ENCODE measurements around the gene SEMA4B. TPM values are rescaled to one million over a fixed set of nuclear protein-coding genes. Genes with fewer than 3 reads are reported as not detected.

The SEMA4B gene, protein sequence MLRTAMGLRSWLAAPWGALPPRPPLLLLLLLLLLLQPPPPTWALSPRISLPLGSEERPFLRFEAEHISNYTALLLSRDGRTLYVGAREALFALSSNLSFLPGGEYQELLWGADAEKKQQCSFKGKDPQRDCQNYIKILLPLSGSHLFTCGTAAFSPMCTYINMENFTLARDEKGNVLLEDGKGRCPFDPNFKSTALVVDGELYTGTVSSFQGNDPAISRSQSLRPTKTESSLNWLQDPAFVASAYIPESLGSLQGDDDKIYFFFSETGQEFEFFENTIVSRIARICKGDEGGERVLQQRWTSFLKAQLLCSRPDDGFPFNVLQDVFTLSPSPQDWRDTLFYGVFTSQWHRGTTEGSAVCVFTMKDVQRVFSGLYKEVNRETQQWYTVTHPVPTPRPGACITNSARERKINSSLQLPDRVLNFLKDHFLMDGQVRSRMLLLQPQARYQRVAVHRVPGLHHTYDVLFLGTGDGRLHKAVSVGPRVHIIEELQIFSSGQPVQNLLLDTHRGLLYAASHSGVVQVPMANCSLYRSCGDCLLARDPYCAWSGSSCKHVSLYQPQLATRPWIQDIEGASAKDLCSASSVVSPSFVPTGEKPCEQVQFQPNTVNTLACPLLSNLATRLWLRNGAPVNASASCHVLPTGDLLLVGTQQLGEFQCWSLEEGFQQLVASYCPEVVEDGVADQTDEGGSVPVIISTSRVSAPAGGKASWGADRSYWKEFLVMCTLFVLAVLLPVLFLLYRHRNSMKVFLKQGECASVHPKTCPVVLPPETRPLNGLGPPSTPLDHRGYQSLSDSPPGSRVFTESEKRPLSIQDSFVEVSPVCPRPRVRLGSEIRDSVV
- 11.5 and 23.6 TPM in 2 replicates for total RNA-seq (2014; rRNA removed; shearing (Covaris generic))

DNA sequence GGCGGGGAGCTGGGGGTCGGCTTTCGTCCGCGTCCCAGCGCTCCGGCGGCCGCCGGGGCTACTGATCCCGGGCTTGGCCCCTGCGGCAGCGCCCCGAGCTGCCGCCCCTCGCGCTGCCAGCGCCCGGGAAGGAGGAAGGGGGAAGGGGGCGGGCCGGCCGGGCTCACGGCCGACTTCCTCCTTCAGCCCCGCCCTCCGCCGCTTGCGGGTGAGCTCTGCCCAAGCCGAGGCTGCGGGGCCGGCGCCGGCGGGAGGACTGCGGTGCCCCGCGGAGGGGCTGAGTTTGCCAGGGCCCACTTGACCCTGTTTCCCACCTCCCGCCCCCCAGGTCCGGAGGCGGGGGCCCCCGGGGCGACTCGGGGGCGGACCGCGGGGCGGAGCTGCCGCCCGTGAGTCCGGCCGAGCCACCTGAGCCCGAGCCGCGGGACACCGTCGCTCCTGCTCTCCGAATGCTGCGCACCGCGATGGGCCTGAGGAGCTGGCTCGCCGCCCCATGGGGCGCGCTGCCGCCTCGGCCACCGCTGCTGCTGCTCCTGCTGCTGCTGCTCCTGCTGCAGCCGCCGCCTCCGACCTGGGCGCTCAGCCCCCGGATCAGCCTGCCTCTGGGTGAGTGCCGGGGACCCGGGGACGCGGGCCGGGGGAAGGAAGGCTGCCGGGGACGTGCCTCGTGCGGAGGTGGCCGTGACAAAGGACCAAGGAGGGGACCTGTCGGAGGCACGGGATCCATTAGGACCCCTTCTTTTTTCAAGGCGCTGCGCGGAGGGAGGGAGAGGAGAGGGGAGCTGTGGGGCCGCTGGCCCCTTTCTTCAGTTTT lies at the start of gene SEMA4B:
Gene SEMA4B (plus strand): TSS at position 201 of the 814 bp plus-strand sequence. CDS start 249 bp downstream, at position 450.

GRCh38 chr15:90233387-90234095 lies 32.4 kb downstream of the SEMA4B start, which contains the start of gene CIB1:
Gene CIB1, minus strand, starts transcription at chr15:90233941. Its CDS starts 56 bp downstream, at chr15:90233885.

DNA sequence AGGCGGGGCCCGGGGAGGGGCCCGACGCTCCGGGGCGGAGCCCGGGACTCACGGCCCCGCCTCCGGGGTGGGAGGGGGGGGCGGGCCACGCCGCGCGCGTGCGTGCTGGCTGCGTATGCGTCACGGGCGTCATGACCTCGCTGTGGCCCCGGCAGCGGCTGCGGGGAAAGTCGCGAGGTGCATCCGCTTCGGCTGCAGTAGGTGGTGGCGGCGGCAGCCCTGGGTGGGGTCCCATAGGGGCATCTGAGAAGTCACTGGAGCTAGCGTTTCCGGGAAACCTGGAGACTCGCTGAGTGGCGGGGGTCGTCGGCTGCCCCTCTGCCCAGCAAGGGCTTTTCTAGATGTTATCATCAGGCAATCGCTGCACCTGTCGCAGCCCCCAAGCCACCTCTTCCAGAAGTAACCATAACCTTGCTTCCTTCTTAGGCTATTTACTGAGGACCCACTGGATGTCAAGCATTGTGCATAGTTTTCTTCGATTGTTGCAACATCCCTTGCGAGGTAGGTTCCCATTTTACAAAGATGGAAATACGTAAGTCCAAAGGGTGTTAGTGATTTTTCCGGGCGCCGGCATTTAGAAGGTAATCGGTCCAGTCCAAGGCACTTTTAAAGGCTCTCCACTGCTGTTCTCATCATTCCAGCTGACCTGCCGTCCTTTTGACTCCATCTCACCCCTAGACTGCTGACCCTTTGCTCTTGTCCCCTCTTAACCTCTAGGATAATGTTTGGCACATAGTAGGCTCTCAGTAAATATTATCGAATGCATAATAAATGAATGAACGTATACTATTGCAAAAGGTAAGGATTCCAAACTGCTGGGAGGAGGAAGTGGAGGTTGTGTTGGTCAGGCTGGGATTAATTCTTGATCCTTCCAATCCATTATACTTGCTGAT lies 33.2 kb downstream of the SEMA4B start, which contains the start of gene GDPGP1:
Gene GDPGP1 (plus strand): TSS at position 114 of the 893 bp plus-strand sequence. CDS start 6,700 bp downstream, outside the sequence.

DNA sequence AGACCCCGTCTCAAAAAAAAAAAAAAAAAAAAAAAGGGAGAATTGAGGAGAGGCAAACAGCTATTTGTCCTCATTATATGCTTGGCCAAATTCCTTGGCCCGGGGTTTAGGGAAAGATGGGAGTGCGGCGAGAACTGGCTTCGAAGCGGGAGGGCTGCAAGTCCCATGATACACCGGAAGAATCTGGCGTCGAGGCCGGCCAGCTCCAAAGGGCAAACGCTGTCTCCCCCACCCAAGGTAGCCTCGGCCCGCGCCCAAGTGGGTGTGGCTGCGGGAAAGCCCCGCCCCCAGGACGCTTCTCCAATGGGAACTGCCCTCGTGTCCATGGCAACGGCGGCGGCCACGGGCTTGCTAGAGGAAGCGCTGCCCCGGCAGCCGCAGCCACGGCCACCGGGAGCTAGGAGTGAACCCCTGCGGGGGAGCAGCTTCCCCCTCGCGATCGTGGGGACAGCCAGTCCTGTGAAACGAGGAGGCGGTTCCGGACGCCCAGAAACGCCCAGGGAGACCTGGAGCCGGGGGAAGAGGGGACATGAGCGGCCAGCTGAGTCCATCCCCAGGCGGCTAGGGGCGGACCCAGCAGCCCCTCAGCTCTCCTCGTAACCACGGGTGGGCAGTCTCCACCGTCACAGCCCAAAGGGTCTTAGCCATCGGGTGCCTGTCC lies 48.2 kb downstream of the SEMA4B start, which contains the start of gene TTLL13:
Gene TTLL13 (plus strand): TSS at position 354 of the 661 bp plus-strand sequence. CDS start 1,075 bp downstream, outside the sequence.

DNA sequence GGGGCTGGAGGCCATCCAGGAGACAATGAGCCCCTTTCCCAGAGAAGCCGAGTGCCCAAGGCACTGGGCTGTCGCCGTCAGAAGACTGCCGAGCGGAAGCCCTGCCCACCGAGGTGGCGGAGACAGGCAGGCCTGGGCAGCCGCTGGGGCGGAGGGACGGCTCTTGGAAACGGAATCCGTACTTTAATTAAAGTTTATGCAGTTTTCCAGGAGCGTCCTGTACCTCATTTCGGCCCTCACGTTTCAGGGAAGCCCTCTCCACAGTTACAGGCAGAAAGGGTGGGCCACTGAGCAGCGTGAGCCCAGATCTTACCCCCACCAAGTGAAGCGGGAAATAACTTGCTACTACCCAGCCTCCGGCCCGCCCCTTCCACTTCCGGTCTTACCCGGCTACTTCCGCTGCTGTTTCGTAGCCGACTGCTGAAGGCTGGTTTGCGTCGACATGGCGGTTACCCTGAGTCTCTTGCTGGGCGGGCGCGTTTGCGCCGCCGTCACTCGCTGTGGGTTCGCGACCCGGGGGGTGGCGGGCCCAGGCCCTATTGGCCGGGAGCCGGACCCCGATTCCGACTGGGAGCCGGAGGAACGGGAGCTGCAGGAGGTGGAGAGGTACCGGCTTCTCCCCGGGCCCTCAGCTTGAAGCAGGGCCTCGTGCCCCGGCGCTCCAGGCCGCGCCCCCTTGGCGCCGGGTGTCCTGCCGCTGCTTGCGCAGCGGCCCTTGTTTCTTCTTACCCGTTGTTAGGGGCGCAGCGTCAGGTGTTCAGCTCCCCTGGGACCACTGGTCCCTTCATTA lies 64.3 kb downstream of the SEMA4B start, which contains the start of gene NGRN:
Gene NGRN (plus strand): TSS at position 402 of the 790 bp plus-strand sequence. CDS start 41 bp downstream, at position 443.

Small RNA genes lying within 50 kb of the gene (small RNA-seq; reads per million reads assigned to genes)
- gene RN7SL346P: not detected

Other genes with a start within 250 kb of the SEMA4B start
- 9.4 and 11.1 TPM in 2 replicates for gene ZNF710, start 200.0 kb upstream of the SEMA4B start, total RNA-seq (2014; rRNA removed; shearing (Covaris generic))
- 28.2 and 31.9 TPM in 2 replicates for gene IDH2, start 98.9 kb upstream of the SEMA4B start, total RNA-seq (2014; rRNA removed; shearing (Covaris generic))
- gene CIB1, start 32.6 kb downstream of the SEMA4B start, total RNA-seq (2014; rRNA removed; shearing (Covaris generic)): 34.4 and 38.9 TPM in 2 replicates
- 5.1 and 5.9 TPM in 2 replicates for gene GDPGP1, start 32.9 kb downstream of the SEMA4B start, total RNA-seq (2014; rRNA removed; shearing (Covaris generic))
- gene TTLL13, start 48.2 kb downstream of the SEMA4B start, total RNA-seq (2014; rRNA removed; shearing (Covaris generic)): 0.19 TPM in 1 of 2 replicates, not detected in the other
- gene NGRN, start 64.3 kb downstream of the SEMA4B start, total RNA-seq (2014; rRNA removed; shearing (Covaris generic)): 84.7 and 90.9 TPM in 2 replicates
- gene ZNF774, start 151.0 kb downstream of the SEMA4B start, total RNA-seq (2014; rRNA removed; shearing (Covaris generic)): 1.2 and 3.4 TPM in 2 replicates
- gene IQGAP1, start 186.9 kb downstream of the SEMA4B start, total RNA-seq (2014; rRNA removed; shearing (Covaris generic)): 171 and 192 TPM in 2 replicates